ENCODE results near the gene WDR36. TPM values are rescaled to one million over a fixed set of nuclear protein-coding genes. Genes with fewer than 3 reads are reported as not detected.

WDR36 gene
- total RNA-seq, 1 experiment from 2014 or later: 71.6 TPM

- peak; percentile 85 for DNase-seq (ENCODE audit: low read depth, low spot score)
- in situ Hi-C loops (cut with HindIII; ENCODE audit: low pct_unique_long_range_greater_than_20kb, low sequenced_read_pairs): no loop called here
Measured at GRCh38 chr5:111158105-111158744, 66.1 kb downstream of the WDR36 start.

- DNase-seq (ENCODE audit: low read depth, low spot score): peak; percentile 60
- in situ Hi-C loops (cut with HindIII; ENCODE audit: low pct_unique_long_range_greater_than_20kb, low sequenced_read_pairs): no loop called here
Measured at GRCh38 chr5:111159845-111160244, 67.7 kb downstream of the WDR36 start.

DNA sequence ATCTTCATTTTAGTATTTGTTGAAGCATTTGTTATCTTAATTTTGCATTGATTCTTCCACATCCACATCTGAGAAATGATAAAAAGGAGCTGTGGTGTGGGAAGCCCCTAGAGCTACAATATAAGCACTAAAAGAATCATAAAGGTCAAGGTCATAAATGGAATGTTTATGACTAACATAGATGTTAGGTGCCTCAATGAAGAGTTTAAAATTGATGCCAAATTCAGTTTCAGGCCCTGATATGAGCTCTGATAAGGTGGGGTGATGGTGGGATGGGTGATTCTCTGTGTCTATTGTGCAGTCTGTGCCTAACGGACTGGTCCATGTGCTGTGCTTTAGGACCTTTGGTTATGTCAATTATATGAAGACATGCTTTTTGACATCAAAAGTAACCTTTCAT lies 70.9 kb downstream of the WDR36 start:
- in situ Hi-C loops (cut with HindIII; ENCODE audit: low pct_unique_long_range_greater_than_20kb, low sequenced_read_pairs): no loop called here
- DNase-seq (ENCODE audit: low read depth, low spot score): no peak

DNA sequence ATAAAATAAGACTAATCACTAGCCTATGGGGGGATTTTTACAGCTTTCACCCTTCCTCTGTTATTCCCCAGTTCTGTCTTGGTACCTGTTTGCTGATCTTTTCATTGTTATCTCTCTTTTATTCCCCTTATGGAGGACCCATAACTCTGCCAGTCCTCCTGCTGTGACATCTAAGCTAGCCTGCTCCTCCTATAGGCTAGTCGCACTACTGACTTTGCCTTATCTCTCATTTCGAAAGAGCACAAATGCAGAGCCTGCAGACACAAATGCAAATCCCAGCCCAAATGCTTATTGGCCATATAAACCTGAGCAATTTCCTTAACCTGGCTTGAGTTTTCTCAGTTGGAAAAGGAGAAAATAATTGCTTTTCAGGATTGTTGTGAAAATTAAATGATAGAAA lies 72.9 kb downstream of the WDR36 start:
- in situ Hi-C loops (cut with HindIII; ENCODE audit: low pct_unique_long_range_greater_than_20kb, low sequenced_read_pairs): no loop called here
- DNase-seq (ENCODE audit: low read depth, low spot score): no peak

DNA sequence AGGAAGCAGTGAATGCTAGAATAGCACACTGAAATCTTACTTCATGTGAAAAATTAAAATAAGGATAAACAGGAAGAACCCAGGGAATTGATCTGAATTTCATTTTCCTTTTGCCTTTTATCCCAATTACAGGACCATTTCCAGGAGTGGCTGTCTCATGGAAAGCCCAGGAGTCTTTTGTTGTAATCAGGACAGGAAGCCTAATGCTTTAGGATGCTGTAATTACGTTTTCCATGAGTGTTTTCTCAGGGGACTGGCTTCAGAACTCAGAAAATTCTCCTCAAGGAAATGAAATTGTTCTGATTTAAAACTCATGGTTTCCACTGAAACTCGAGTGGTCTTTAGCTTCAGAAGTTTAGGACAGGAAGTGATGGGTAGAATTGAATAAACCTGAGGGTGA lies 75.4 kb downstream of the WDR36 start:
- in situ Hi-C loops (cut with HindIII; ENCODE audit: low pct_unique_long_range_greater_than_20kb, low sequenced_read_pairs): no loop called here
- no peak for DNase-seq (ENCODE audit: low read depth, low spot score)

DNA sequence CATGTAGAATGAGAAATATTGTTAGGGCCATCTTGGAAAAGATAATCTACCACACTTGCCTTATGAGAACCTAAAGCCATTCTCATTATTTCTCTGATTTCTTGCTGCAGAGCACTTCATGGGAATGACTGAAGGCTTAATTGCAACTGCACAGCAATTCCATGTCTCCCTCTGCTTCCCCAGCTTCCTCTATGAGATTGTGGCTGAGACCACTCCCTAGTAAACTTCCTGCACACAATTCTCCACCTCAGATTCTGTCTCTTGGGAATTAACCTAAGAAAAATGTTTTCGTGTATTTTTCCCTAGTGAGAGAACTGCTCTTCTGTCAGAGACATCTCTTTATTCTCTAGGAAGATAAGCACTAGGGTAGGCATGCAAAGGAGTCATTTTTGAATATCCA lies 76.5 kb downstream of the WDR36 start:
- DNase-seq (ENCODE audit: low read depth, low spot score): no peak
- in situ Hi-C loops (cut with HindIII; ENCODE audit: low pct_unique_long_range_greater_than_20kb, low sequenced_read_pairs): no loop called here

- peak; percentile 11 for DNase-seq (ENCODE audit: low read depth, low spot score)
- in situ Hi-C loops (cut with HindIII; ENCODE audit: low pct_unique_long_range_greater_than_20kb, low sequenced_read_pairs): no loop called here
Measured at GRCh38 chr5:111169269-111169668, 77.1 kb downstream of the WDR36 start.

DNA sequence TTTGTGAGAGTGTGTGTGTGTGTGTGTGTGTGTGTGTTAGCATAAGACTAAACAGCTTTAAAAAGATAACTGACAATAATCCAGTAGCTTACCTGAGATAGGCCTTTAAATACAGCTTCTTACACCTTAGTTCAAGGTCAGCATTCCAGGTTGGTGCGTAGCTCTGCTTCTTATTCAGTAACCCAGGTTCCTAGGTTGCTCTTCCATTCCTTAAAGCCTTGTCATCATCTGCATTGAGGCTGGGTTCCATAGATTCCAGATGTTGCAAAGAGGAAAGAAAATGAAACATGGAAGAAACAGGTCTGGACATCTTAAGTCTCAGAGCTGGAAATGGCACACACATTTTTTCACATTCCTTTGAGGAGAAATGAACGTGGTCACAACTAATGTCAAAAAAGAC lies 78.1 kb downstream of the WDR36 start:
- in situ Hi-C loops (cut with HindIII; ENCODE audit: low pct_unique_long_range_greater_than_20kb, low sequenced_read_pairs): no loop called here
- DNase-seq (ENCODE audit: low read depth, low spot score): no peak

DNA sequence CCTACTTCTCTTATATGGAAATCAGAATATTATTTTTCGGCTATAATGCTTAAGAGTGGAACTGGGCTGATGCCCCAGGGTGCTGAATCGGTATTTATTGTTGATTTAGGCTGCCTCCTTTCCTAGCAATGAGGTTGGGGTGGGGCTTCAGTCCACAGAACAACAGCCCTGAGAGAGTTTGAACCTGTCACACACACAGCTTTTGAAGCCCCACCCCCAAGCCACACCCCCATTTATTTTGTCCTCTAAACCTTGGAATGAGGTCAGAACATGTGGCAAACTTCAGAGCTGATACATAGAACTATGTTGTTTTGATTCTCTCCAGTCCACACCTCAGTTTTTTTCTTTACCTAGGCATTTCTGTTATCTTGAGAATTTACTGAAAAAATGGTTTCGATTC lies 80.4 kb downstream of the WDR36 start:
- no peak for DNase-seq (ENCODE audit: low read depth, low spot score)
- in situ Hi-C loops (cut with HindIII; ENCODE audit: low pct_unique_long_range_greater_than_20kb, low sequenced_read_pairs): no loop called here

- in situ Hi-C loops (cut with HindIII; ENCODE audit: low pct_unique_long_range_greater_than_20kb, low sequenced_read_pairs): no loop called here
Measured at GRCh38 chr5:111173476-111173875, 81.3 kb downstream of the WDR36 start.

More at GRCh38 chr5:111173476-111173875, 81.3 kb downstream of the WDR36 start:
- no peak for DNase-seq (ENCODE audit: low read depth, low spot score)

Other genes with a start within 250 kb of the WDR36 start
- gene TSLP, start 20.6 kb upstream of the WDR36 start, total RNA-seq (2014; rRNA removed; shearing (Covaris generic)): 0.13 TPM in 1 of 2 replicates, not detected in the other
- 20.7 and 22.8 TPM in 2 replicates for gene CAMK4, start 132.0 kb downstream of the WDR36 start, total RNA-seq (2014; rRNA removed; shearing (Covaris generic))

Measured in SK-MEL-5 (cell line).